Endothelial cell of umbilical vein (primary cell): ENCODE results near the gene MTCL1. TPM values are rescaled to one million over a fixed set of nuclear protein-coding genes. Genes with fewer than 3 reads are reported as not detected.

Experiments used
- BruUV-seq: library from RNA; stranded (reverse); fragments of 400-500 nt; replicated peaks from 2 replicates; lab custom pipeline; 2021; lab: Mats Ljungman, UMichigan
- CTCF ChIA-PET: fragments of 300-600, 350-600 bp; sonication (Branson Sonifier 250); formaldehyde crosslinking; loops from one replicate; lab custom pipeline; 2021; ENCODE audit warnings: antibody characterized with exemption, inconsistent platforms; lab: Charles Lee
- POLR2A ChIA-PET: fragments of 300-600, 350-600 bp; sonication (Branson Sonifier 250); formaldehyde crosslinking; loops from one replicate; lab custom pipeline; 2021; ENCODE audit warnings: antibody characterized with exemption, inconsistent platforms; lab: Charles Lee
- DNase-seq: peaks from one replicate; pipeline ENCODE4 v3.0.0-alpha.2; 2011; ENCODE audit warnings: low read depth, low spot score
- FAIRE-seq: peaks from 2 replicates; lab custom pipeline; 2011; peaks lifted over from hg19 to GRCh38; lab: Jason Lieb, UNC
- H2AFZ ChIP-seq: 2 replicates; pipeline ENCODE4 v1.6.0; 2012; ENCODE audit warnings: low read depth, low read length, control low read depth, inconsistent platforms
- H3K27ac ChIP-seq: 2 replicates; pipeline ENCODE4 v1.5.1; 2011; ENCODE audit warnings: low read depth, mild to moderate bottlenecking, control low read depth, low read length, moderate library complexity; ENCODE audit not compliant: insufficient read depth
- H3K27me3 ChIP-seq, 2 experiments: 2 replicates each; pipeline versions ENCODE4 v1.6.0 to v1.6.1; 2011; ENCODE audit warnings: low read length in 2 of 2, mixed read lengths in 1 of 2; ENCODE audit not compliant: control insufficient read depth in 2 of 2, insufficient read depth in 2 of 2
- H3K36me3 ChIP-seq, 2 experiments: 2 replicates in 1 of 2; 3 replicates in 1 of 2; pipeline ENCODE4 v1.5.1; 2011; ENCODE audit warnings: low read length in 2 of 2, mild to moderate bottlenecking in 1 of 2, moderate library complexity in 1 of 2; ENCODE audit not compliant: control insufficient read depth in 2 of 2, insufficient read depth in 2 of 2; ENCODE audit errors: extremely low read depth in 1 of 2
- H3K4me1 ChIP-seq: 3 replicates; pipeline ENCODE4 v1.5.1; 2011; ENCODE audit warnings: mild to moderate bottlenecking, low read length; ENCODE audit not compliant: control insufficient read depth, insufficient read depth; ENCODE audit errors: extremely low read depth
- H3K4me2 ChIP-seq: 2 replicates; pipeline ENCODE4 v1.6.1; 2011; ENCODE audit warnings: low read length, control low read depth, mixed read lengths; ENCODE audit not compliant: insufficient read depth
- H3K4me3 ChIP-seq, 3 experiments: fragments of 200-600 bp in 1 of 3; sonication (generic), shearing (Covaris generic) in 1 of 3; replicated peaks in 1 of 3; 2 replicates each; pipeline ENCODE4 v1.5.1; 2011 to 2016; ENCODE audit warnings: control low read depth in 3 of 3, low read length in 3 of 3, mild to moderate bottlenecking in 2 of 3, inconsistent platforms in 1 of 3, low read depth in 1 of 3, moderate library complexity in 1 of 3; ENCODE audit not compliant: insufficient read depth in 1 of 3
- H3K79me2 ChIP-seq: 2 replicates; pipeline ENCODE4 v1.6.0; 2012; ENCODE audit warnings: low read length, inconsistent platforms; ENCODE audit not compliant: control insufficient read depth, insufficient read depth
- H3K9ac ChIP-seq: replicated peaks from 2 replicates; pipeline ENCODE3; 2011; ENCODE audit warnings: low read length, control low read depth; ENCODE audit not compliant: insufficient read depth; ENCODE audit errors: extremely low read depth
- H3K9me1 ChIP-seq: replicated peaks from 3 replicates; pipeline ENCODE4 v1.6.0; 2011; ENCODE audit warnings: mild to moderate bottlenecking, low read length; ENCODE audit not compliant: control insufficient read depth, insufficient read depth; ENCODE audit errors: extremely low read depth
- H3K9me3 ChIP-seq: replicated peaks from 2 replicates; pipeline ENCODE4 v1.5.1; 2012; ENCODE audit warnings: low read length, inconsistent platforms; ENCODE audit not compliant: control insufficient read depth, insufficient read depth
- H4K20me1 ChIP-seq: replicated peaks from 2 replicates; pipeline ENCODE3; 2011; ENCODE audit warnings: mild to moderate bottlenecking, low read length; ENCODE audit not compliant: control insufficient read depth, insufficient read depth; ENCODE audit errors: extremely low read depth
- EZH2 ChIP-seq: IDR thresholded peaks from 2 replicates; pipeline ENCODE4 v1.6.1; 2012; ENCODE audit warnings: borderline replicate concordance, low read depth, mild to moderate bottlenecking, moderate library complexity, low read length, inconsistent platforms; ENCODE audit not compliant: severe bottlenecking
- FOS ChIP-seq: IDR thresholded peaks from 2 replicates; pipeline ENCODE4 v1.6.1; 2011; ENCODE audit warnings: mild to moderate bottlenecking, low read length, moderate library complexity, borderline replicate concordance; ENCODE audit not compliant: insufficient read depth
- GATA2 ChIP-seq: IDR thresholded peaks from 2 replicates; pipeline ENCODE4 v1.7.0; 2011; ENCODE audit warnings: low read depth, mild to moderate bottlenecking, moderate library complexity, mixed read lengths, low read length; ENCODE audit not compliant: insufficient read length, insufficient read depth
- JUN ChIP-seq: IDR thresholded peaks from 2 replicates; pipeline ENCODE4 v1.6.1; 2011; ENCODE audit warnings: borderline replicate concordance, low read depth; ENCODE audit not compliant: insufficient read length, insufficient read depth
- MYC ChIP-seq: IDR thresholded peaks from one replicate; pipeline ENCODE4 v1.6.1; 2011; ENCODE audit warnings: mild to moderate bottlenecking, low read depth, low read length
- POLR2A ChIP-seq: IDR thresholded peaks from 2 replicates; pipeline ENCODE4 v1.6.1; 2012; ENCODE audit warnings: low read depth, mild to moderate bottlenecking, control low read depth, low read length
- POLR2AphosphoS5 ChIP-seq: IDR thresholded peaks from 2 replicates; pipeline ENCODE4 v1.6.1; 2012; ENCODE audit warnings: low read depth, mild to moderate bottlenecking, control low read depth, low read length, moderate library complexity; ENCODE audit not compliant: insufficient read depth
- dilution Hi-C: fragments of 300-500 bp; cut with MboI; formaldehyde crosslinking; loops from one replicate; pipeline ENCODE4 v1.15.0; 2019; ENCODE audit warnings: low sequenced_read_pairs; ENCODE audit not compliant: extremely low pct_ligation_motif_present
- intact Hi-C: fragments of 100-400 bp; cut with micrococcal nuclease; formaldehyde crosslinking; loops from one replicate; pipeline ENCODE4 v1.10.0; 2022
- polyA plus RNA-seq, 4 experiments: library from polyadenylated mRNA; depleted of rRNA in 3 of 4; stranded (reverse) in 3 of 4; unstranded in 1 of 4; fragments of >200 nt; gene quantifications; 2 replicates each; pipeline versions ENCODE4 v1.2.1 to v1.2.3, GENCODE V29; 2011 to 2012; ENCODE audit warnings: missing spikeins in 1 of 4
- total RNA-seq: library from RNA; stranded (reverse); gene quantifications from 2 replicates; pipeline ENCODE4 v1.2.3, GENCODE V29; 2021
- TF ChIP-seq, protein P1 (sequence below), 2 donors: IDR thresholded peaks; 1 replicate in 1 of 2; 2 replicates in 1 of 2; pipeline ENCODE4 v1.5.1; 2011; ENCODE audit warnings: low read length in 2 of 2, mild to moderate bottlenecking in 2 of 2, moderate library complexity in 2 of 2, control low read depth in 1 of 2, inconsistent platforms in 1 of 2, low read depth in 1 of 2; ENCODE audit not compliant: insufficient read depth in 1 of 2; ENCODE audit errors: extremely low read depth in 1 of 2
- TF ChIP-seq, protein P2 (sequence below): IDR thresholded peaks from 2 replicates; pipeline ENCODE4 v1.6.1; 2011; ENCODE audit not compliant: insufficient read depth, insufficient read length

MTCL1 gene
- total and polyA plus RNA-seq, 2 donors (not counting 3 experiments of a cell fraction or from before 2014, with no cell fraction given): 11.9 to 75.7 TPM

DNA sequence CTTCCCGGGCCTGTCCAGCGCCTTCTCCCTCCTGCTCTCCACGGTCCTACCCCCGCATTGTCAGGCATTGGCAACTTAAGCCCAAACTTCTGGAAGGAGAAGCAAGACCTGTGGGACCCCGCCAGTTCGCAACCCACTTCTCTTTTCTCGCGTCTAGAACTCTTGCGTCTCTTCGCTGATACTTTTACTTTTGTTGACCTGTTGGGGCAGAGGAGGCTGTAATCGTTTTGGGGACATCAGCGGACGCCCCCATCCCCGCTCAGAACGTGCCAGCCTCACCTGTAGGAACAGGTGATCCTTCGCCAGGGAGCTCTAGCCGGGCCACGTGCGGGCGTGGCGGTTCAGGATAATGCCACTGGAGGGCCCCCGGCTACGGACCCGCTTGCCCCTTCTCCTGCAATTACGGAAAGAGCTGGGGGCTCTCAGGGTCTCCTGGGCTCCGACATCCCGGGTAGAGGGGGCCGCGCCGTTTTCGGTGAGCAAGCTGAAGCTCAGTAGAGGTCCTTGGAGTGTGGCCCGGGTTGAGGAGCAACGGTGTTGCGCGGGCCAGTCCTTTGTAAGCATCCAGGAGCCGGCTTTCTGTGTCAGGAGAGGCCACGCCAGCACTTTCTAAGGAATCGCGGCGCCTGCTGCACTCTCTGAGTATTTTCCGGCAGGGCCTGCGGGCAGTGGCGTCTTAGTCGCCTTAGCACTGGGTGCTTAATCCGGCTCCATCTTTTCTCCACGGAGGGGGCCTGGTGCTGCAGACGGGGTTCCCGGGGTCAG lies 1.6 kb downstream of the MTCL1 start:
- peaks cover 50% of the 10 kb centered on the region for H3K79me2 ChIP-seq
- TSS peak; percentile 68 for BruUV-seq
- no peaks in the 10 kb centered on the region for H4K20me1 ChIP-seq
- intact Hi-C loops (loop anchor here (1.0 to 10.0 kb wide), 5 partner anchors 23 to 698 kb away; partner anchors contain the start of gene ANKRD12), dilution Hi-C loops (no loop called here)
- CTCF ChIA-PET: interaction anchor here (0.6 to 4.0 kb wide), 30 partner anchors 11 to 348 kb away, joined by 3 to 21 read pairs (median 6); no protein-coding TSS in a partner anchor
- FAIRE-seq: no peak
- peak; percentile 70 for DNase-seq
- H3K36me3 ChIP-seq: no peaks in the 10 kb centered on the region
- H3K9me3 ChIP-seq: no peaks in the 10 kb centered on the region
- peak overlapping the region; percentile 90 for H3K9ac ChIP-seq
- no peaks in the 10 kb centered on the region for H3K9me1 ChIP-seq
- H2AFZ ChIP-seq: peak overlapping the region; percentile 8
- POLR2A ChIA-PET: interaction anchor here (0.6 to 0.8 kb wide), 3 partner anchors 41 to 110 kb away, joined by 3 to 5 read pairs (median 4); no protein-coding TSS in a partner anchor
- peak overlapping the region; percentile 79 to 98 (median 89) for H3K4me3 ChIP-seq
- H3K27me3 ChIP-seq: no peaks in the 10 kb centered on the region
- TF ChIP-seq POLR2AphosphoS5: no peak
- TF ChIP-seq, protein P1, sequence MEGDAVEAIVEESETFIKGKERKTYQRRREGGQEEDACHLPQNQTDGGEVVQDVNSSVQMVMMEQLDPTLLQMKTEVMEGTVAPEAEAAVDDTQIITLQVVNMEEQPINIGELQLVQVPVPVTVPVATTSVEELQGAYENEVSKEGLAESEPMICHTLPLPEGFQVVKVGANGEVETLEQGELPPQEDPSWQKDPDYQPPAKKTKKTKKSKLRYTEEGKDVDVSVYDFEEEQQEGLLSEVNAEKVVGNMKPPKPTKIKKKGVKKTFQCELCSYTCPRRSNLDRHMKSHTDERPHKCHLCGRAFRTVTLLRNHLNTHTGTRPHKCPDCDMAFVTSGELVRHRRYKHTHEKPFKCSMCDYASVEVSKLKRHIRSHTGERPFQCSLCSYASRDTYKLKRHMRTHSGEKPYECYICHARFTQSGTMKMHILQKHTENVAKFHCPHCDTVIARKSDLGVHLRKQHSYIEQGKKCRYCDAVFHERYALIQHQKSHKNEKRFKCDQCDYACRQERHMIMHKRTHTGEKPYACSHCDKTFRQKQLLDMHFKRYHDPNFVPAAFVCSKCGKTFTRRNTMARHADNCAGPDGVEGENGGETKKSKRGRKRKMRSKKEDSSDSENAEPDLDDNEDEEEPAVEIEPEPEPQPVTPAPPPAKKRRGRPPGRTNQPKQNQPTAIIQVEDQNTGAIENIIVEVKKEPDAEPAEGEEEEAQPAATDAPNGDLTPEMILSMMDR (IDR thresholded peaks at IDR 0.05; ENCODE audit: extremely low read depth in 1 of 2, insufficient read depth in 1 of 2, low read depth in 1 of 2, low read length in 2 of 2): peak; percentile 12 to 59
- TF ChIP-seq FOS: no peak
- no peak for TF ChIP-seq EZH2
- TF ChIP-seq, protein P2, sequence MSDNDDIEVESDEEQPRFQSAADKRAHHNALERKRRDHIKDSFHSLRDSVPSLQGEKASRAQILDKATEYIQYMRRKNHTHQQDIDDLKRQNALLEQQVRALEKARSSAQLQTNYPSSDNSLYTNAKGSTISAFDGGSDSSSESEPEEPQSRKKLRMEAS: peak; percentile 31
- no peak for TF ChIP-seq POLR2A
- TF ChIP-seq MYC: no peak
- TF ChIP-seq JUN: no peak
- TF ChIP-seq GATA2: no peak
- peak overlapping the region; percentile 70 for H3K27ac ChIP-seq
- peak overlapping the region; percentile 93 for H3K4me2 ChIP-seq
- peaks cover 17% of the 10 kb centered on the region for H3K4me1 ChIP-seq
